Natural killer cell (primary cell): ENCODE measurements around the gene ZNF683. TPM values are rescaled to one million over a fixed set of nuclear protein-coding genes. Genes with fewer than 3 reads are reported as not detected.

ENCODE experiments used
- ATAC-seq, 3 donors: fragments of 150-1000 bp in 2 of 3; fragments of 200-7000 bp in 1 of 3; cut with Tn5 transposase; 1 replicate in 1 of 3; 2 replicates in 2 of 3; pipeline ENCODE4 v1.10.0; 2021; ENCODE audit warnings: mild to moderate bottlenecking in 2 of 3, moderate library complexity in 2 of 3
- DNase-seq, 2 donors: peaks; one replicate each; pipeline versions ENCODE4 v3.0.0 to v3.0.0-alpha.2; 2013 to 2021; ENCODE audit warnings: mixed read lengths in 1 of 2
- H3K27ac ChIP-seq: one replicate; pipeline ENCODE4 v1.5.1; 2013; ENCODE audit warnings: mild to moderate bottlenecking, low read length
- H3K27me3 ChIP-seq: one replicate; pipeline ENCODE4 v1.6.1; 2013; ENCODE audit warnings: low read length; ENCODE audit not compliant: control insufficient read depth, insufficient read depth
- H3K36me3 ChIP-seq: one replicate; pipeline ENCODE4 v1.6.1; 2013; ENCODE audit warnings: low read length; ENCODE audit not compliant: control insufficient read depth, insufficient read depth
- H3K4me1 ChIP-seq: one replicate; pipeline ENCODE4 v1.6.1; 2013; ENCODE audit warnings: low read length; ENCODE audit not compliant: control insufficient read depth, insufficient read depth
- H3K4me3 ChIP-seq: one replicate; pipeline ENCODE4 v1.5.1; 2013; ENCODE audit warnings: low read length
- H3K9me3 ChIP-seq: one replicate; pipeline ENCODE4 v1.6.1; 2013; ENCODE audit warnings: low read length; ENCODE audit not compliant: control insufficient read depth, insufficient read depth
- H3K27ac Mint-ChIP-seq, 2 donors: one replicate each; pipeline ENCODE4 v1.8.0; 2022; ENCODE audit warnings: mild to moderate bottlenecking in 2 of 2, mixed read lengths in 2 of 2, moderate library complexity in 1 of 2
- H3K27me3 Mint-ChIP-seq, 2 donors: one replicate each; pipeline ENCODE4 v1.8.0; 2022; ENCODE audit warnings: low read depth in 2 of 2, mixed read lengths in 2 of 2
- H3K36me3 Mint-ChIP-seq: one replicate; pipeline ENCODE4 v1.8.0; 2022; ENCODE audit warnings: mixed read lengths
- H3K4me1 Mint-ChIP-seq, 2 donors: one replicate each; pipeline ENCODE4 v1.8.0; 2022; ENCODE audit warnings: mixed read lengths in 2 of 2
- H3K4me3 Mint-ChIP-seq: one replicate; pipeline ENCODE4 v1.8.0; 2022; ENCODE audit warnings: mild to moderate bottlenecking, moderate library complexity, mixed read lengths
- H3K9me3 Mint-ChIP-seq, 2 donors: one replicate each; pipeline ENCODE4 v1.8.0; 2022; ENCODE audit warnings: mixed read lengths in 2 of 2
- WGBS: methylation state at CpG from one replicate; pipeline ENCODE4 v1.1.7; 2013; ENCODE audit warnings: missing lambda C conversion rate; ENCODE audit not compliant: insufficient coverage; 5-methylcytosine and 5-hydroxymethylcytosine counted together
- intact Hi-C: fragments of 100-400 bp; cut with micrococcal nuclease; formaldehyde crosslinking; loops from one replicate; pipeline ENCODE4 v1.14.2; 2022
- total RNA-seq, 4 donors: library from RNA; stranded (reverse); fragments of 120-200 nt in 1 of 4; gene quantifications; one replicate each; pipeline versions ENCODE4 v1.2.3 to v1.2.4, GENCODE V29; 2013 to 2022
- TF ChIP-seq, protein P1 (sequence below): fragments of 200-600 bp; IDR thresholded peaks from one replicate; pipeline ENCODE4 v1.8.0; 2022; ENCODE audit warnings: antibody characterized with exemption

The ZNF683 gene
- total RNA-seq, 3 donors from 2014 or later (not counting 1 experiment from before 2014, with no cell fraction given): 9.6 to 38.2 (median 19.7) TPM

DNA sequence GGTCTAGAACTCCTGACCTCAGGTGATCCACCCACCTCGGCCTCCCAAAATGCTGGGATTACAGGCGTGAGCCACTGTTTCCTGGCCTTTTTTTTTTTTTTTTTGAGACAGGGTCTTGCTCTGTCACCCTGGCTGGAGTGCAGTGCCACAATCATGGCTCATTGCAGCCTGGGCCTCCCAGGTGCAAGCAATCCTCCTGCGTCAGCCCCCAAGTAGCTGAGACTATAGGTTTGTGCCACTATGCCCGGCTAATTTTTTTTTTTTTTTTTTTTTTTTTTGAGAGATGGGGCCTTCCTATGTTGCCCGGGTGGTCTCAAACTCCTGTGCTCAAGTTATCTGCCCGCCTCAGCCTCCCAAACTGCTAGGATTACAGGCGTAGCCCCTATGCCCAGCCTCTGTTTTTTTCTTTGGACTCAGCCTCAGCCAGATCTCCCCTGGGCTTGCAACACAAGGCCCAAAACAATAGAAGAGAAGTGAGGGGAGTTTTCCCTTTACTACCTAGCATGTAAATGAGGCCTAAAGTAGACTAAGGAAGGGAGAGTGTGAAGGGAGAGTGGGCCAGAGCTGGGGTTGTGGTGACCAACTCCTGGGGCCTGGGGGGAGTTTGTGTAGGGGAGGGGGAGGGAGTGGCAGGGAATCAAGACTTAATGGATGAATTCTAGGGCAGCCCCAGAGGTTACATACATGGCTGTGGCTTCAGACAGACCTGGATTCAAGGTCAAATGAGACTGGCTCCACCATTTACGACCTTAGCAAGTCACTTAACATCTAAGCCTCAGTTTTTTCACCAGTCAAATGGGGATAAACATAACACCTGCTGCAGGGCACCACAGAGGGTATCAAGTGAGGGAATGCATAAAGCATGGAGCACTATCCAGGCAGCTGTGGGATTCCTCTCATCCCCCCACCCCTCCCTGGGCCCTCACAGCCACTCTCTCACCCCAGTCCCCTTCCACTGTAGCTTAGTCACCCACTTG, 56.4 kb downstream of the ZNF683 start:
- H3K27ac Mint-ChIP-seq: peak overlapping the region; percentile 82 to 83
- no peak for DNase-seq
- WGBS: 70% methylated on average over 8 of the region's 8 CpGs
- Histone ChIP-seq H3K27me3 (no peaks in the 10 kb centered on the region), H3K9me3 (no peaks in the 10 kb centered on the region), H3K27ac (peak overlapping the region; percentile 50), H3K36me3 (peaks cover 10% of the 10 kb centered on the region), H3K4me3 (no peak overlapping the region), H3K4me1 (peaks cover 84% of the 10 kb centered on the region)
- peak overlapping the region; percentile 28 for H3K4me3 Mint-ChIP-seq
- peaks cover 63 to 85% of the 10 kb centered on the region in 2 donors for H3K4me1 Mint-ChIP-seq
- H3K9me3 Mint-ChIP-seq: no peaks in the 10 kb centered on the region
- intact Hi-C loops: loop anchor here (10.0 kb wide), 1 partner anchor 59 kb away; the partner anchor contains the start of gene ZNF683
- peaks cover 1% of the 10 kb centered on the region for H3K36me3 Mint-ChIP-seq
- H3K27me3 Mint-ChIP-seq: no peaks in the 10 kb centered on the region
- TF ChIP-seq, protein P1, sequence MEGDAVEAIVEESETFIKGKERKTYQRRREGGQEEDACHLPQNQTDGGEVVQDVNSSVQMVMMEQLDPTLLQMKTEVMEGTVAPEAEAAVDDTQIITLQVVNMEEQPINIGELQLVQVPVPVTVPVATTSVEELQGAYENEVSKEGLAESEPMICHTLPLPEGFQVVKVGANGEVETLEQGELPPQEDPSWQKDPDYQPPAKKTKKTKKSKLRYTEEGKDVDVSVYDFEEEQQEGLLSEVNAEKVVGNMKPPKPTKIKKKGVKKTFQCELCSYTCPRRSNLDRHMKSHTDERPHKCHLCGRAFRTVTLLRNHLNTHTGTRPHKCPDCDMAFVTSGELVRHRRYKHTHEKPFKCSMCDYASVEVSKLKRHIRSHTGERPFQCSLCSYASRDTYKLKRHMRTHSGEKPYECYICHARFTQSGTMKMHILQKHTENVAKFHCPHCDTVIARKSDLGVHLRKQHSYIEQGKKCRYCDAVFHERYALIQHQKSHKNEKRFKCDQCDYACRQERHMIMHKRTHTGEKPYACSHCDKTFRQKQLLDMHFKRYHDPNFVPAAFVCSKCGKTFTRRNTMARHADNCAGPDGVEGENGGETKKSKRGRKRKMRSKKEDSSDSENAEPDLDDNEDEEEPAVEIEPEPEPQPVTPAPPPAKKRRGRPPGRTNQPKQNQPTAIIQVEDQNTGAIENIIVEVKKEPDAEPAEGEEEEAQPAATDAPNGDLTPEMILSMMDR: no peak
- ATAC-seq: no peak

DNA sequence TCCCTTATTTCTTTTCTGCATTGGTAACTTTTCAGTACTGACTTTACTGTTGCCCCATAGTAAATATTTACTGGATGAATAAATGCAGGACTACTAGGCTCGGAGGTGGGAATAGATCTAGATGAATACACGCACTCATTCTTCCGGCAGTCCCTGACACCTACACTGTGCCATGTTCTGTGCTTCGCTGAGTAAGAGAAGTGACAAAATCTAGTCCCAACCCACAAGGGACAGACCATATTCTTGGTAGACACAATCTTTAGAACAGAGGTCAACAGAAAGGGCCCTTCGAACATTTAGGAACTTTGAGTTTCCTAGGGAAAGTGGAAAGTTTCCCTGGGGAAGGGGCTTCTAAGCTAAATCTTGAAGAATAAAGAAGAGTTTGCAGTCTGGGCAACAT, 58.0 kb downstream of the ZNF683 start:
- H3K27me3 ChIP-seq: no peaks in the 10 kb centered on the region
- H3K9me3 ChIP-seq: no peaks in the 10 kb centered on the region
- H3K27ac Mint-ChIP-seq: peak overlapping the region; percentile 82 to 83
- H3K4me1 Mint-ChIP-seq: peaks cover 54 to 71% of the 10 kb centered on the region in 2 donors
- peak overlapping the region; percentile 27 for H3K27ac ChIP-seq
- H3K27me3 Mint-ChIP-seq: no peaks in the 10 kb centered on the region
- H3K36me3 Mint-ChIP-seq: no peaks in the 10 kb centered on the region
- peak overlapping the region; percentile 82 for H3K4me3 Mint-ChIP-seq
- DNase-seq: no peak
- TF ChIP-seq, protein P1: no peak
- H3K4me3 ChIP-seq: no peak overlapping the region
- intact Hi-C loops: loop anchor here (10.0 kb wide), 1 partner anchor 60 kb away; the partner anchor contains the start of gene ZNF683
- no peak for ATAC-seq
- WGBS: 59% methylated on average over 5 of the region's 5 CpGs
- no peaks in the 10 kb centered on the region for H3K36me3 ChIP-seq
- no peaks in the 10 kb centered on the region for H3K9me3 Mint-ChIP-seq
- H3K4me1 ChIP-seq: peaks cover 68% of the 10 kb centered on the region

Other genes starting within 250 kb of the ZNF683 start
- not detected for gene FAM110D, start 213.7 kb downstream of the ZNF683 start, total RNA-seq
- not detected for gene C1orf232, start 203.8 kb downstream of the ZNF683 start, total RNA-seq
- 10 to 100 TPM in 2 of 3 donors, 1 to 10 TPM in 1; 8.6 to 17.8 (median 15.6) TPM for gene ZNF593, start 202.8 kb downstream of the ZNF683 start, total RNA-seq
- gene ZNF593OS, start 200.9 kb downstream of the ZNF683 start, total RNA-seq: not detected
- 1 to 10 TPM in 2 of 3 donors, under 1 TPM in 1; 0.89 to 1.9 (median 1.0) TPM for gene CNKSR1, start 195.3 kb downstream of the ZNF683 start, total RNA-seq
- not detected for gene CATSPER4, start 182.1 kb downstream of the ZNF683 start, total RNA-seq
- gene CEP85, start 138.6 kb downstream of the ZNF683 start, total RNA-seq: 10 to 100 TPM; 13.0 to 20.4 (median 18.0) TPM
- gene SH3BGRL3, start 92.7 kb downstream of the ZNF683 start, total RNA-seq: 100 to 1,000 TPM; 396 to 488 (median 437) TPM
- gene UBXN11, start 66.1 kb downstream of the ZNF683 start, total RNA-seq: 10 to 100 TPM; 22.7 to 32.0 (median 31.7) TPM
- gene CD52, start 54.8 kb downstream of the ZNF683 start, total RNA-seq: 100 to 1,000 TPM; 454 to 485 (median 482) TPM
- 1 to 10 TPM; 2.5 to 5.8 (median 3.2) TPM for gene CRYBG2, start 18.6 kb downstream of the ZNF683 start, total RNA-seq
- gene LIN28A, start 38.1 kb upstream of the ZNF683 start, total RNA-seq: not detected
- 10 to 100 TPM; 39.6 to 48.6 (median 43.4) TPM for gene DHDDS, start 59.6 kb upstream of the ZNF683 start, total RNA-seq
- 100 to 1,000 TPM; 315 to 364 (median 326) TPM for gene HMGN2, start 99.7 kb upstream of the ZNF683 start, total RNA-seq
- gene RPS6KA1, start 157.0 kb upstream of the ZNF683 start, total RNA-seq: 100 to 1,000 TPM; 191 to 226 (median 215) TPM